Activated CD8-positive, alpha-beta memory T cell treated with anti-CD3 and anti-CD28 coated beads for 4 hours (primary cell): Measurements from ENCODE around the gene SYT2.
"Not testable (repeated sequence)": the region's sequence is repeated elsewhere in the genome, so short reads cannot be mapped to it uniquely, and the experiment has no call there.

Experiments
- DNase-seq, 2 donors: peaks; one replicate each; pipeline ENCODE4 v3.0.0-alpha.2; 2020; ENCODE audit warnings: low read depth in 2 of 2

Gene SYT2

DNA sequence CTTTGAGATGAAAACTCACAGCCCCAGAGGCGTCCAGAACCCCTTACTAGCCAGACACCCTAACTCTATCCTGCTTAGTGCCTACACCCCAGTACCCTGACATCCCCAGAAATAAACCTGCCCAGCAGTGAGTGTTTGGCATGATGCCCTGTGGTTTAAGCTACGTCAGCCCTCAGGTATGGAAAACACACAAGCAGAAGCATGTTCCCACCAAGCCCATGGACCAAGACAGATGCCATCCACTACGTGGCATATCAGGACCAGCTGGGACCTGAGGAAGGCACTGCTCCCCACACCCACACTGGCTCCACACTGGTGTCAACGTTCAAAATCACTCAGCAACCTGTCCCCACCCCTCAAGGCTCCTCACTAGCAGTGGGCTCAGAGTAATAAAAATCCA, 116.4 kb downstream of the SYT2 start:
- DNase-seq: no peak

DNA sequence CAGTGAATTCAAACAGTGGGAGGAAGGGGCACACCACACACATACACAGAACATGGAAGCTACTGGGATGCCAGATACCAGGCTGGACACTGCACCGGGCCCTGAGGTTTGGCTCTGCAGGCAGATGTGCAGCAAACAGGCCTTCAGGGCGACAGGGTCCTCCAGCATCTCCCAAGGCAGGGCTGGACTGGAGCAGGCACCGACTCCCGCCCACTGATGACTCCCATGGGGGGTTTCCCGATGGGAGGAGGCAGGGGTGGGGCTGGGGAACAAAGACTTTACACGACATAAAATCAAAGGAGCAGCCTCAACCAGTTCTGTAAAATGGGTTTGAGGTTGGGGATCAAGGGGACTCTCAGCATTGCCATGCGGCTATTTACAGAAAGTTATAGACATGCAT, 118.1 kb downstream of the SYT2 start:
- no peak for DNase-seq

DNA sequence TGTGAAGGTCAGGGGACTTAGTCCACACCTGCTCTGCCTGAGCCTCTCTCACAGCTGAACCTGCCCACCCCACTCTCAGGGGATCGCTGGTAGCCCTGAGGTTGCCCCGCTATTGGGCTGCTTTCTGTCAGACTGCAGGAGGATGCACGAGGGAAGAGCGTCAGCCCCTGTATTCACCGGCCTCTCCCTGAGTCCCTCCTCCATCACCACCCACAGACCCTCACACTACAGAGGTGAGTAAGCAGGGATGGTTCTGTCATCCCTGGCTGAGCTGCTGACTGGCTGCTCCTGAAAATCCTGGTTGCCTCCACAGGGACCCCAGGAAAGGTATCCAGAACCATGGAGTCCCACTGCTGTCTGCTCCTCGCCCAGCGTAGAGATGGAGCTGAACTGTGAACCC, 118.7 kb downstream of the SYT2 start:
- DNase-seq: no peak

DNA sequence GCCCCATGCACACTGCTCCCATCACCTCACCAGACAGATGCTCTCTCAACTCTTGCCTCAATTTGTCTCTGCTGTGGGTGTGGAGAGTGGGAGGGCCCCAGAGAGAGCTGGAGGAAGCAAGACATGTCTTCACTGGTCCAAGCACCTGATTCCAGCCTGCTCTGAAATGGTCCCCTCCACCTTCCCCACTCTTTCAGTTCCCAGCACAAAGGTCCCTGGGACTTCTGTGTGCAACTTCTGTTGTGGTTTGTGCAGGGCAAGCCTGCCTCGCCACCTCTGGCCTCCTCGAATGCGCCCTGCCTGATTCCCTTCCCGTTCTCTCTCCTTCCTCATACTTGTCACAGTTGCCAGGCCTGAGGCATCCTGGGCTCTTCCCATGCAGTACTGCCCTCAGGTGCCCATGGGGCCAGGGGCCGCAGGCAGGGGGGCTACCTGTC, 119.3 kb downstream of the SYT2 start:
- DNase-seq: no peak

DNA sequence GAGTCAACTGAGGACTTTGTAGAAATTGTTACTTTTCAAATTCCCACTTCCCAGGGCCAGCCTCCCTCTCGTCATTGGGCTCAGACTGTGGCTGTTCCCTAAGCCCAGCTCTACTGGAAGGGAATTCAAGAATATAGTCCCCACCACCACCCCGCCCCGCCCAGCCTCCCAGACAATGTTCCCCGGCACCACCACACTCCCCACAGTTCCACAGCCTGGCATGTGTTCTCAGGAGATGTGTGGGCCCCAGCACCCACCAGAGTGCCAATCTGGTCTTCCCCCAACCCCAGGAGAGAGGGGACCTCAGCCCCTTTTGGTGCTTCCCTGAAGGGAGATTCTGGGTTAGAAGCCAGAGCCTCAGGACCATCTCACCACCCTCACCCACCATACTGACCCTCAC, 120.1 kb downstream of the SYT2 start:
- DNase-seq: no peak

DNA sequence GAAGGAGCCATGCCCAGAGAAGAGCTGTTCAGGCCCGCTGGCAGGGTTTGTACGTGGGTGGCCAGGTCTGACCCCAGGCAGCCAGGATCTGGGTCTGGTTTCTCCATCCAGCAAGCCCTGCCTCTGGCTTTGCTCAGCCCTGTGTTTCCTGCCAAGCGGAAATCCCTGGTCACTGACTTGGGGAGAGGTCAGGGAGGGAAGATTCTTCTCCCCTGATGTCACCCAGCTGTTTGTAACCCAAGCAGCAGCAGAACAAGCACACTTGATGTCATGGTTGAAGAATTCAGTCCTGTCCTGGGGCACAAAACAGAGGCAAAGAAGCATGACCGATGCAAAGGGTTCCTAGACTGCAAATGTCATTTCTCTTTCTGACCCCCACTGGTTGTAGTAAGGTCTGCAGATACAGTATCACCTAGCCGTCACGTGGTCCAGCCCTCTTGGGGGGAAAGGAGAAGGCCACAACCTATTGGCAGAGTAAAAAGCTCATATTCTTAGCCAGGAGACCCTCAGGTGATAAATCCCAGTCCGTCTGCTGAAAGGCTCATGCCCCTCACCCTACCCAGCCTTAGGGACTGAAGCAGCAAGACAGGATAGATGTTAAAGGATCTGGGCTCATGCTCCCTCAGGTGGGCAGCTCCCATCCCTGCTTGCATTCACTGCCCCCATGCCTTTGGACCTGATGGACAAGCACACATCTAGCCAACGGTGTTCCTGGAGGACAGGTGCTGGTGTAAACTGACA, 120.9 kb downstream of the SYT2 start:
- DNase-seq: no peak

DNA sequence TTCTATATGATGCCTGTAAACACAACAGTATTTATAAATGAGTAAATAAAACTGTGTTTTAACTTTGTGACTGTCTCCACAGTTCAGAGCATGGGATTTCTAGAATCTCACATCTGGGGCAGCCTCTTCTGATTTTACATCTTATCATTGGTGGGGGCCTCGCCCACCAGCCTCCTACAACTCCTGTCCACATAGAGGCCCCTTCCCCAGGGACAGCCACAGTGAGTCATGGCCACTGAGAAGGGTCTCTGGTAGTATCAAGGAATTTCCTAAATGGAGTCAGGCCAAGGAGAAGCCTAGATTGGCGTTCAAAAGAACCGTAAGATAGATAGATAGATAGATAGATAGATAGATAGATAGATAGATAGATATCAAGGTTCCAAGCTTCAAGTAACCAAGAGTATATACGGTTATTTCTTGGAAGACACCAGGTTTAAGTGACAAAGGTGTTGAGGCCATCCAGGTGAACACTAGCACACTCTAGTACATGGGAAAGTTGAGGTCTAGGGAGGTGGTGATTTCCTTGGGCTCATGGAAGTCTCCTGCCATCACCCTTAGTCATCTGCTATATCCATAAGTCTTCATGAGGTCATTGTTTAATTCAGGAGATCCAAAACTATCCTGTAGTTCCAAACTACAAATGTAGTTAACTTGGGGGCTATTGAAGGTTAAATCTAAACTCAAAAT, 121.6 kb downstream of the SYT2 start:
- no peak for DNase-seq

DNA sequence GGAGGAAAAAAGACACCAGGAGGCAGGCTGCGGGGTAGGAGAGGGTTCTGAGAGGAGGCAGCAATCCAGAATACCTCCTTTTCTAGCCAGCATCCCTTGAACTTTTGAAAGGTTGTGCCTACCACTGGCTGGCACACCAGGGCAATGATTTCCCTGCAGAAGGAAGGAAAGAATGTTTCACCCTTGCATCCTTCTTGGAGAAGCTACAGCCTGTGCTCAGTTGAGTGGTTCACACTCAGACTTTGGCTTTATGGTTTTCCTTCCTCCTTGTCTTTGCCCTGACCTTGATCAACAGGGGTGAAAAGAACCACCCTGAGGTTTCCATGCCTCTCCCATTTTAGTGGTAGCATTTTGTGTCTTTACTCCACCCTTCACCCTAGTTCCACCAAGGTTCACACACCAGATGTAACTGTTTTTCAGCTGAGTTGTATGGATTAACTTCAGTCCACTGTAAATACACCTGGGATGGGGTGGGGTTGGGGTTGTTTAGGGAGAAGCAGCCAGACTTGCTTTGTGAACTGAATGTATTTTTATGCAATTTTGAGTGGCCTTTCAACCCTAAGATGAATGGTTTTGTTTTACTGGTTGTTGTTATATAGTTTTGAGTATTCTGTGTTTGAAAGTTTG, 122.3 kb downstream of the SYT2 start:
- DNase-seq: no peak

DNA sequence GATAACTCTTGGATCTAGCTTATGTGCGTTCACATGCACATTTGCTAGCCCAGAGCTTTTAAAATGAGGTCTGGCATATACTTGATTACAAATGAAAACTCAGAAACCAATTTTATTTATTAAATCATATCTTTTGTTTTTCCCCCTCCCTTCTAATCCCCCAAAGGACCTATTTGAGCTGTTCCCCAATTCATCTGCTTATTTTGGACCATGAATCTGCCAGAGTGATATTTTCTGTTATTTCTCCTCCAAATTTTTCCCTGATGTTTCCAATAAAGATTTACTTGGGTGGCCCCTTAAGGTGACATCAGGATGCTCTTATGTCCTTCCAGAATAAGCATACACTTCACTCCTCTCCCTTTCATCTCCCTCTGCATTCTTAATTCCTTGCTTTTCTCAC, 123.4 kb downstream of the SYT2 start:
- DNase-seq: no peak

DNA sequence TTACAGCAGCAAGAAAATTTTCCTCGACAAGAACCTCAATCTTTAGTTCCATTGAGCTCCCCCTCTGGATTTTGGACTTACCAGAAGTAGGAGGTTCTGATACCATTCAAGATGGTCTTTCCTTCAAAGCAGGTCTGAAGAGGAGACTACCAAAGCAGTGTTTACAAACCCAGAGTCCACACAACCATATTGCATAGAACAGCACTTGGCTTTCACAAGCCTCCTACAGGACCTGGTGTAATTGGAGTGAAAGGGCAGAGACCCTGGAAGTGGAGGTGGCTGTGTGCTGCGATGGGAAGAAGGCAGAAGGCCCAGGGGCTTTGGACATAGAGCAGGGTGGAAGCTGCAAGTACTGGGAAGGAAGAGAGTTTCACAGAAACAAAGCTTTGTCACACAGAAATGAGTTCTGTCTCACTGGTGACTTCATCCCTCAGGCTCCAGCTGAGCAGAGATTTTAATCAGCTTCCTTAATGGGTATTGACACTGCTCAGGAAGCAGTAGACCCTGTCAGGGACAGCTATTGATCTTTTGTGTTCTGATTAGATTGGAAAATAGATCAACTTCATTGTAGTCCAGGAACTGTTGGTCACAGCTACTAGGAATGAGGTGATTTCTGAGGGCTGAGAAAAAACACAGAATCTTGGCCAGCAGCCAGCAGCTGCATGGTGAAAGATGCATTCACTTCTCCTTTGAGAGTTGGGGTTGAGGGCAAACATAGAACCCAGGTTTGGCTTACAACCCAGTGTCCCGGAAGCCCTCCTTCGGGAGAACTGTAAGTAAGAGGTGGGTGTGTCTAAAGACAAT, 124.0 kb downstream of the SYT2 start:
- DNase-seq: no peak

DNA sequence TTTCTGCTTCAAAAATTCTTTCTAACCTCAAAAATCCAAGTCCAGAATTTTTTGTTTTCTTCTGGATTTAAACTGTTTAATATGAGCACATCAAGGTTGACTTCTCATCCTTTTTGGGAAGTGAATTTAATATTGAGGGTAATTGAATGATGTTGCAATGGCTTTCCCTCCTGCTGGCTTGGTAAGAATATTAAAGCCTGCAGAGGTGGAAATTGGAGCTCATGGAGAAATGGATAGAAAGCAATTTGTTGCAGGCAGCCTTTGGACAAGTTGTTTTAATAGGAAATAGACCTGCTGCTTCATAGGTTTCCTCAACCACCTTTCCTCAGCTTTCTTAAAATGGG, 124.7 kb downstream of the SYT2 start:
- no peak for DNase-seq

DNA sequence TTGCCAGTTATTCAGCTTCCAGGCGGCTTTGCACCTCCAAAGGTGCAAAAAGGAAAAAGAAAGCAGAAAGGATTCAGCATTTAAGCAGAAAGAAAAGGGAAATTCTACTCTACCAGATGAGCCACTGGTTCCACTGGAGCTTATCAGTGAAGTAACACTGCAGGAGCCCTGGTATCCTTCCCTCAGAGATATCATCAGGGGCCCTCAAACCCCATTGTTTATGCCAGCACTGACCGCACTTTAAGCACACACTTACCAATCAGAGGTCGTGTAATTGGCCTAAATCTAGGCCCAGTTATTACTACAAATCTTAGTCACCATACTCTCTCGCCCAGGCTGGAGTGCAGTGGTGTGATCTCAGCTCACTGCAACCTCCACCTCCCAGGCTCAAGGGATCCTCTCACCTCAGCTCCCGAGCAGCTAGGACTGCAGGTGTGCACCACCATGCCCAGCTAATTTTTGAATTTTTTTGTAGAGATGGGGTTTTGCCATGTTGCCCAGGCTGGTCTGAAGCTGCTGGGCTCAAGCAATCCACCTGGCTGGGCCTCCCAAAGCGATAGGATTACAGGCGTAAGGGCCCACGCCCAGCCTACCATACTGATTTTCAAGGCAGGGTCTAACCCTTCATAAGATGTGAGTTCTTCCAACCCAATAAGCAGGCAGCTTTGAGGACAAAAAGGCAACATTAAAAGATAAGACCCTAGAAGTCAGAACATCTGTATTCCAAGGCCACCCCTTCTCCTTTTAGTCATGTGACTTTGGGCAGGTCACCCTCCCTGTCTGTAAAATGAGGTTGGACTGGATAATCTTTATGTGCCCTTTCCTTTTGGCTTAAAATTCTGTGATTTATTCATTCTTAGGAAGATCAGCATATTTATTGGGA, 125.3 kb downstream of the SYT2 start:
- DNase-seq: no peak

DNA sequence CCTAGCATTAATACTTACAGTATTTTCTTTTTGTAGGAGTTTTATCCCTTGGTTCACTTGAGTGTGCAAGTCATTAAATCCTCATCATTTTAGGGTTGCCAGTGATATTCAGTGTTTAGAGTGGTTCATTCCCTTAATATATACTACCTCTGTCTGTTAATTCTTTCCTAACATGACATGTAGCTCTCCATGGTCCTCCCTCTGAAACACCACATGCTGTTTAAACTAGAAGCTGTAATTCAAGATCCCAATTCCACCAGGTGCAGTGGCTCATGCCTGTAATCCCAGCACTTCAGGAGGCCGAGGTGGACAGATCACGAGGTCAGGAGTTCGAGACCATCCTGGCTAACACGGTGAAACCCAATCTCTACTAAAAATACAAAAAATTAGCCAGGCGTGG, 127.9 kb downstream of the SYT2 start:
- DNase-seq: not testable (repeated sequence)

DNA sequence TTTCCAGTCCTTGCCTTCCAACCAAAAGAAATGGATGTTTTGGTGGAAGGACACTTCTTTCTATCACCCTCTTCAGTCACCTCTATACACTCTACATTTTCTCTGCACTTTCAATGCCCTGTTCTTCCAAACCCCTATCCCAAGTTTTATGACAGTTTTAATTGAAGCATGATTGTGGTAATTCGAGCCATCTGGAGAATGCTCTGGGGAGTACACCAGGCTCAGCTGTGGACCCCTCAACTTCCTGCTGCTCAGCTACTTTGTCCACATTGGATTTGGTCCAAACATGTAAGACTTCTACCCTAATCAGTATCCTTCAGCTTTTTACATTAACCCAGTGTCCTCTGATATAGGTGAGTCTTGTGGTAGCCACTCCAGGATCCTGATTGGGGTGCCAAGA, 129.6 kb downstream of the SYT2 start:
- no peak for DNase-seq

DNA sequence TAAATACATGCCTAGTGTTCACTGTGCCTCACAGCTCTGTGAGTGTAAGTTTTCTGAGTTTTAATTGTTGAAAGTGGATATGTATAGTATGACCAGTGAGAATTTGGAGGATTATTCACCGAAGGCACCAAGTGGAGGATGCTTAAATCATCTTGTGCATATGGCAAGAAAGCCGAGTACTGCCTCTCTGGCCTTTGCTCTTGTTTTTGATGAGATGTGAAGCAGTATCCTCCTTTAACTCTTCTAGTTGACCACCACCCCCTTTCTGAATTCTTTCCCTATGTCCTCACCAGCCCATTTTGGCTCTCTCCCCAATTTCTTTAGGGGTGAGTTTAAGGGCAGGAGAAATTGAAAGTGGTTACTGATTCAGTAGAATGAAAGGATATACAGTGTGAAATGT, 130.4 kb downstream of the SYT2 start:
- no peak for DNase-seq

DNA sequence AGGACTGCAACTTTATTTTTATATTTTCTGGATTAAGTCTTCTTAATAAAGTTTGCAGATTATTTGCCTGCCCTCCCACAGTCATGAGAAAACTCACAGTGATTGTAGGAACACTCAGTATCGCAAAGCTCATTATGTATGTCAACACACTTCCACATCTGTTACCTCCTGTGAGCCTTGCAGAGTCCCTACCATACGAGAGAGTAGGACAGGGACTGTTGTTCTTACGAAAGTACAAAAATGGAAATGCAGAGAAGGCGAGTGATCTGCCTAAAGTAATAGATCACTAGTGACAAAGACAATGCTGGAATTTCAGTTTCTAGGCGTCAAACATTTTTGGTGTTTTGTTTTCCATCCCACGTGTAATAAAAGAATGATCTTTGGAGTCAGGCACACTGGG, 131.7 kb downstream of the SYT2 start:
- no peak for DNase-seq

DNA sequence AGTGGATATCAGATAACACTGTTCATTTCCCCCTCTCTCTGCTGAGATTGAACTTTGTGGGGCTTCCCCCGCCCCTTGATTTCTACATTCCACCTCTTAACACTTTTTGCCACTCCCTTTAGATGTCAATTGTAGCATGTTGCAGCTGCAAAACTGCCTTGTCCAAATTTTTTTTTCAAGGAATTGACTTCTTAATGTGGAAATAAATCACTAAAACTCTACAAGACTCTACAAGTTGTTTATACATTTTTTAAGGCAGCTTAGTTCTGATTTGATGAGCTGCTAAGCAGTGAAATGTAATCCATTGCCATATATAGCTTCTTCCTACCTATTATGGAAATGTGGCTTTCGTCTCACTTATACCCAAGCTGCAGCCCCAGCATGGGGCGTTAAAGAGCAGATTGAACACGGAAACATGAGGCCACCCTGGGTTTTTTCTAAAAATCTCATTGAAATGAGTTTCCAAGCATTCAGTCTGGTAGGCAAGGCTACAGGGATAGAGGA, 132.2 kb downstream of the SYT2 start:
- DNase-seq: no peak

DNA sequence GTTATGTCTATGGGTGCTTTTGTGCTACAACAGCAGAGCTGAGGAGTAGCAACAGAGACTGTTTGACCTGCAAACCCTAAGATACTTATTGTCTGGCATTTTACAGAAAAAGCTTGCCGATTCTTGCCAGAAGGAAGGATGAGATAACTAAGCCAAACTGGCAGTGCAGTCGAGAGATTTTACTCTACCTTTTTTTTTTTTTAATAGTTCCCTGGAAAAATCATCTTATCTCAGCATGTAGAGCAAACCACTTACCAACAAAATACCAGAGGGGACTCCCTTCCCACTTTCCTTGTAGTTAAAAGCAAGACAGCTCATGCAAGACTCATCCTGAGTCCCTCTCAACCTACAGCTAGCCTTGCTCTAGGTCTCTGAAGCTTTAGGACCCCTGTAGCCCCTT, 132.9 kb downstream of the SYT2 start:
- no peak for DNase-seq

DNA sequence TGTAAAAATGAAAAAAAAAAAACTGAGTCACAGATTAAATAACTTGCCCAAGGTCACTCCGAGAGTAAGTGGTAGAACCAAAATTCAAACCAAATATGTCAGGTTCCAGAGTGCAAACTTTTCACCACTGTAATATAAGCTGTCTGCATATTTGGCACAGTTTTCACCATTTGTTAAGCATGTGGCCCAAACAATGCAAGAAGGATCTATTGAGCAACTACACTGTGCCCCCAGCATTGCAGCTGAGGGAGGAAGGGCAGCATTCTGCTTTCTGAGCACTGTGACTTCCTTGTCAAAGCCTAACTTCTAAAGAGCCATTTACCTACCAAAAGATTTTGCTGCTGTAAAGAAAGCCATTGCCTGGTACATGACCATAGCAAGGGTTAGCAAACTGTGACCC, 133.4 kb downstream of the SYT2 start:
- DNase-seq: no peak

DNA sequence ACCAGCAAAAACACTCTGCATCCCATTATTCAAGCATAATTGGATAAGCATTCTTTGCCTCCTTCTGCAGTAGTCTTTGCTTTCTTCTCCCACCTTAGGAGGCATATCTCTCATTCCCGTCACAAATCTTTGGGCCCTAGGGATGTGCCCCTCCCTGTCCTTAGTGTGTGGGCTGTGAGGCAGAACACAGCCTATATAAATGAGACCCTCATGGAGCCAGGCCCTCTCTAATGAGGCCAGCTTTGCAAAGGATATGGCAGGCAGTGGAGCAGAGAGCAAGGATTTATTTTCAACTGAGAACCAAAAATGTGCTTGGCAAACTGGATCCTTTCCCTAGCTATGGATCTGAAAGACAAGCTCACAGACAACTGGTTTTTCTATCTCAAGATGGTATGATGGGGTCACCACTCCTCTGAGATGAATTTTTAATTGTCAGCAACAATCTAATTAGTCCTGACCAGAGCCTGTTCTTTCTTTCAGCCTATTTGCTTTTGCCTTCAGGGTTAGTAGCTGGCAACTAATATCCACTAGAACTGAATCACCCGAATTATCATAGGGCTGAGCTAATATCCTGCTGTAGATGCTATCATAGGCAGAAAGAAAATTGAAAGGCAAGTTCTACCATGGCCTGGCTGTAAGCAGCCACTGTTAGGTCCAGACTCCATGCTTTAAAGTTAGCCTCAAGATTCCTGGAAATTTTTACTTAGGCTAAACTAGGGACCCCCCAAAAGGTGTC, 134.2 kb downstream of the SYT2 start:
- no peak for DNase-seq

DNA sequence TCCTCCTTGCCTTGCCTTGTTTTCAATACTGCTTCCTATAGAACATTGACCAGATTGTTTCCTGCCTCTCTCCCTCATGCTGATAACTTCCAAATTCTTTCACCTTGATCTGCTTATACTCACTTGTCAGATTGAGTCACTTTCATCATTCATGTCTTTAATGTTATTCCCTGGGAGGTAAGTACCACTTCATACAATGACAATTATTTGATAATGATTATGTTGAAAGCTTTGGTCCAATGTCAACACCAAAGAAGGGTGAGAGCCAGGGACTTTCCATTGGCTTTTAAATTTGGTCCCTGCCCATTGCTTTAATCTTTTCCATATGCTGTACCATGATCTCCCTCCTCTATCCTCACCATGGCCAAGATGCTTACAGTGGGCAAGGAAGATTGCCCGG, 137.4 kb downstream of the SYT2 start:
- no peak for DNase-seq
